ENCODE results near the gene SH3RF2. TPM values are rescaled to one million over a fixed set of nuclear protein-coding genes. Genes with fewer than 3 reads are reported as not detected.
A peak's percentile ranks its signal among the peaks of the same experiment; 100 is the strongest.
"Not testable (repeated sequence)": the region's sequence is repeated elsewhere in the genome, so short reads cannot be mapped to it uniquely, and the experiment has no call there.

Gene SH3RF2
- total RNA-seq, 1 donor from 2014 or later, result 12.0 TPM

DNA sequence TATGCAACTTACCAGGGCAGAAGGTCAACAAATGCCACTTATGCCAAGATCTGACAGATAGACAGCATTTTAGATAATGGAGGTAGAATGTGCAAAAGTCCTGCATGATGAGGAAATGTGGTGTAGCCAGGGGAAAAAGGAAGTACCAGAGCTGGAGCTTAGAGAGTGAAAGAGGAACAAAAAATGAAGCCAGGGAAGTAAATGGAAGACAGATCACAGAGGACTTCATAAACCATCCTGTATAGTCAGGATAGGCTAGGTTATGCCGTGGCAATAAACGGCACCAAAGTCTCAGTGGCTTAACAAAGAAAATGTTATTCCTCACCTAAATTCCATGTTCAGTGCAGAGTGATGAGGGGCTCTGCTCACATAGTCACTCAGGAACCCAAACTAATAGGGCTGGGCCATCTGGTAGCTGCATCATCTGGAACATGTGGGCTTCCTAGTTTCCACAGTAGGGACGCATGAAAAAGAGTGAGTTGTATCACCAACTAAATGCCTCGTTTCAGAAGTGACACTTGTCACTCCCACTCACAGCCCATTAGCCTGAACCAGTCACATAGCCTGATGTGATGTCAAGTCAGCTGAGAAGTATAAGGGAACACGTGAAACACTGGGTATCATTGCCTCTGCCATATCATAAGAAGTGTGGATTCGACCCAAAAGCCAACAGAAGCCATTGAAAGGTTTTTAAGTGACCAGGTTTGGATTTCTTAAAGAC is 70.3 kb downstream of the SH3RF2 start:
- no peak for DNase-seq (ENCODE audit: low read depth)
- TF ChIP-seq, protein P1, sequence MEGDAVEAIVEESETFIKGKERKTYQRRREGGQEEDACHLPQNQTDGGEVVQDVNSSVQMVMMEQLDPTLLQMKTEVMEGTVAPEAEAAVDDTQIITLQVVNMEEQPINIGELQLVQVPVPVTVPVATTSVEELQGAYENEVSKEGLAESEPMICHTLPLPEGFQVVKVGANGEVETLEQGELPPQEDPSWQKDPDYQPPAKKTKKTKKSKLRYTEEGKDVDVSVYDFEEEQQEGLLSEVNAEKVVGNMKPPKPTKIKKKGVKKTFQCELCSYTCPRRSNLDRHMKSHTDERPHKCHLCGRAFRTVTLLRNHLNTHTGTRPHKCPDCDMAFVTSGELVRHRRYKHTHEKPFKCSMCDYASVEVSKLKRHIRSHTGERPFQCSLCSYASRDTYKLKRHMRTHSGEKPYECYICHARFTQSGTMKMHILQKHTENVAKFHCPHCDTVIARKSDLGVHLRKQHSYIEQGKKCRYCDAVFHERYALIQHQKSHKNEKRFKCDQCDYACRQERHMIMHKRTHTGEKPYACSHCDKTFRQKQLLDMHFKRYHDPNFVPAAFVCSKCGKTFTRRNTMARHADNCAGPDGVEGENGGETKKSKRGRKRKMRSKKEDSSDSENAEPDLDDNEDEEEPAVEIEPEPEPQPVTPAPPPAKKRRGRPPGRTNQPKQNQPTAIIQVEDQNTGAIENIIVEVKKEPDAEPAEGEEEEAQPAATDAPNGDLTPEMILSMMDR (conservative IDR thresholded peaks at IDR 0.05; ENCODE audit: low read depth, low read length), result no peak
- no peak overlapping the region for H3K4me3 ChIP-seq (ENCODE audit: low read depth, low read length)

DNA sequence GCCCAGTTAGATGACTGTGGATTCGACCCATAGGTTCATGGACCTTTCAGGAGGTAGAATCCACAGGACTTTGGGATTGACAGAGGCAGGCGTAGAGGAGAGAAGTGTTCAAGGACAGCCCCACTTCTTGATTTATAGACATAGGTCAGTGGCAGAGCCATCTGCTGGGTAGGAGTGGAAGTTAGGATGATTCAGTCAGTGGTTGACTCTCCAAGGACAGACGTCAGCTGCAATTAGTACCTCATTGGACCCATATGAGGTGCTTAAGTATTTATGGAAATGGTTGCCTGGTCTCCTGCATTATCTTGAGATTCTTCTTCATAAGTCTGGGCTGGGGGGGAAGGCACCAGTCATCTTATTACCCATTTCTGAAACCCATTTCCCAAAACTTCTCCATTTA is 70.9 kb downstream of the SH3RF2 start:
- H3K4me3 ChIP-seq (ENCODE audit: low read depth, low read length), result no peak overlapping the region
- no peak for DNase-seq (ENCODE audit: low read depth)
- TF ChIP-seq, protein P1 (conservative IDR thresholded peaks at IDR 0.05; ENCODE audit: low read depth, low read length), result peak; percentile 24

DNA sequence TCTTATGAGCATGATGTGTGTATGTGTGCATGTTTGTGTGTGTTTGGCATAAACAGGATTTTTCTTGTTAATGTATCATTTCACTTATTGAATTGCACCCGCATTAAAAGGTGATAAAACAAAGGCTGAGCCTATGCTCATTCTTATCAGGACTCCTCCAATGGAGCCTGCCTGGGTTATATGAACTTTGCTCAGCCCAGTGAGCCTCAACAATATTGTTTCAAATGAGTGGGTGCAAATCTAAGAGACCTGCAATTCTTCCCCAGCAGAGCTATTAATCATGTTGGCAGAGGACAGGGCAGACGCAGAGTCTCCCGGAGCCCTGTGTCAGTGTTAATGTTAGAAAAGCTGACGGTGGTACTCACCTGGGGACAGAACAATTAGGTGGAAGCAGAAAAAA is 71.6 kb downstream of the SH3RF2 start:
- H3K4me3 ChIP-seq (ENCODE audit: low read depth, low read length), result no peak overlapping the region
- TF ChIP-seq, protein P1 (conservative IDR thresholded peaks at IDR 0.05; ENCODE audit: low read depth, low read length), result no peak
- DNase-seq (ENCODE audit: low read depth), result no peak

DNA sequence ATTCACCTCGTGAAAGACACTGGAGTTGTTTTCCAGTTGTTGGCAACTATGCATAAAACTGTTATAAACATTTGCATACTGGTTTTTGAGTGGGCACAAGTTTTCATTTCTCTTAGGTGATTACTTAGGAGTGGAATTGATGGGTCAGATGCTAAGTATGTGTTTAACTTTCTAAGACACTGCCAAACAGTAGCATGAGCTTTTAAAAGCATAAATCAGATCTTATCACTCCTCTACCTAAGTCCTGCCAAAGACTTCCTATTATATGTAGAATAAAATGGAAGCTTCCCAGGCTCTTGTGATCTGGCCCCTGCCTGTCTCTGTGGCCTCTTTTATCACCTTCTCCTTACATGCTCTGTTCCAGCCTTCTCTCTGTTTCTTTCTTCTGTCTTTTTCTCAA is 72.6 kb downstream of the SH3RF2 start:
- DNase-seq (ENCODE audit: low read depth), result no peak
- no peak overlapping the region for H3K4me3 ChIP-seq (ENCODE audit: low read depth, low read length)
- TF ChIP-seq, protein P1 (conservative IDR thresholded peaks at IDR 0.05; ENCODE audit: low read depth, low read length), result no peak

DNA sequence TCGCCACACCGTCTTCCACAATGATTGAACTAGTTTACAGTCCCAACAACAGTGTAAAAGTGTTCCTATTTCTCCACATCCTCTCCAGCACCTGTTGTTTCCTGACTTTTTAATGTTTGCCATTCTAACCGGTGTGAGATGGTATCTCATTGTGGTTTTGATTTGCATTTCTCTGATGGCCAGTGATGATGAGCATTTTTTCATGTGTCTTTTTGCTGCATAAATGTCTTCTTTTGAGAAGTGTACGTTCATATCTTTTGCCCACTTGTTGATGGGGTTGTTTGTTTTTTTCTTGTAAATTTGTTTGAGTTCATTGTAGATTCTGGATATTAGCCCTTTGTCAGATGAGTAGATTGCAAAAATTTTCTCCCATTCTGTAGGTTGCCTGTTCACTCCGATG is 74.1 kb downstream of the SH3RF2 start:
- not testable (repeated sequence) for DNase-seq (ENCODE audit: low read depth); H3K4me3 ChIP-seq (ENCODE audit: low read depth, low read length)

DNA sequence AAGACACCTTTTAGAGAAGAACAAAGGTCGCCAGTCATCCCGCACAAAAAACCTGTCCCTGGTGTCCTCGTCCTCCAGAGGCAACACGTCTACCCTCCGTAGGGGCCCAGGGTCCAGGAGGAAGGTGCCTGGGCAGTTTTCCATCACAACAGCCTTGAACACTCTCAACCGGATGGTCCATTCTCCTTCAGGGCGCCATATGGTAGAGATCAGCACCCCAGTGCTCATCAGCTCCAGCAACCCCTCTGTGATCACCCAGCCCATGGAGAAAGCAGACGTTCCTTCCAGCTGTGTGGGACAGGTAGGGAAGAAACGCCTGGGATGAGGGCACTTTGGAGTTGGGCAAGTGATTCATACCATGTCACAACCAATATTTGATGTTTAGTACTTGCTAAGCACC is 77.4 kb downstream of the SH3RF2 start:
- TF ChIP-seq, protein P1 (conservative IDR thresholded peaks at IDR 0.05; ENCODE audit: low read depth, low read length), result no peak
- DNase-seq (ENCODE audit: low read depth), result no peak
- no peak overlapping the region for H3K4me3 ChIP-seq (ENCODE audit: low read depth, low read length)

DNA sequence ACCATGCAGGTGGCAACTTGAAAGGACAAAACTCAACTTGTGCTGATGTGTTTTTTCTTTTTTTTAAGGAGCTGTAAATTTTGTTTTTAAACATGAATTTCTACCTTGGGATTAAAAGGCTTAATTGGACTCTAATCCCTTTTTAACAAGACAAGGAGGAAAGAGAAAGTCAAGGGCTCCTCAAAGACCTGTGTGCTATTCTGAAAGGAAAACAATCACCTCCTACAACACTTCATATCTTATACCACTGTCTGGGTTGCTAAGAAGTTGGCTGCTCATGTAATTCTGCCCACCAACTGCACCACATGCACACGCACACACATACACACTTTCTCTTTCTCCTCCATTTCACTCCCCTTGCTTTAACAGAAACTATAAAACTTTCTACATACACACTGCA is 78.6 kb downstream of the SH3RF2 start:
- H3K4me3 ChIP-seq (ENCODE audit: low read depth, low read length), result no peak overlapping the region
- TF ChIP-seq, protein P1 (conservative IDR thresholded peaks at IDR 0.05; ENCODE audit: low read depth, low read length), result no peak
- no peak for DNase-seq (ENCODE audit: low read depth)

Measured in epithelial cell of proximal tubule (primary cell).